ENCODE results near the gene MUC13.

DNA sequence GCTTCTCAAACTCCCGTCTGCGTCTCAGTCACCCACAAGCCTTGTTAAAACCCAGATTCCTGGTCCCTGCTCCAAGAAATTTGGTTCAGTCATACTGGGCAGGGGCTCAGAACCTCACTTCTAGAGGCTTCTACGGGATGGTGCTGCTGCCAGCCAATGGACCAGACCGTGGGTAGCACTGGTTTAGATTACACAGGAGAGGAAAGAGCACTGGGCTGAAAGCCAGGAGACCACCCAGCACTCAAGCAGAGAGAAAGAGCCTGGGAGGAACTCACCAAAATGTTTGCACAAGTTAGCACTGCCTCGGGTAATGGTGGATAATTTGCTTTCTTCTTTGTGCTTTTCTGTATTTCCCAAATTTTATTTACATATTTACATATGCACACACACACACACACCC lies 46.9 kb upstream of the MUC13 start:
- TF ChIP-seq, protein P1, sequence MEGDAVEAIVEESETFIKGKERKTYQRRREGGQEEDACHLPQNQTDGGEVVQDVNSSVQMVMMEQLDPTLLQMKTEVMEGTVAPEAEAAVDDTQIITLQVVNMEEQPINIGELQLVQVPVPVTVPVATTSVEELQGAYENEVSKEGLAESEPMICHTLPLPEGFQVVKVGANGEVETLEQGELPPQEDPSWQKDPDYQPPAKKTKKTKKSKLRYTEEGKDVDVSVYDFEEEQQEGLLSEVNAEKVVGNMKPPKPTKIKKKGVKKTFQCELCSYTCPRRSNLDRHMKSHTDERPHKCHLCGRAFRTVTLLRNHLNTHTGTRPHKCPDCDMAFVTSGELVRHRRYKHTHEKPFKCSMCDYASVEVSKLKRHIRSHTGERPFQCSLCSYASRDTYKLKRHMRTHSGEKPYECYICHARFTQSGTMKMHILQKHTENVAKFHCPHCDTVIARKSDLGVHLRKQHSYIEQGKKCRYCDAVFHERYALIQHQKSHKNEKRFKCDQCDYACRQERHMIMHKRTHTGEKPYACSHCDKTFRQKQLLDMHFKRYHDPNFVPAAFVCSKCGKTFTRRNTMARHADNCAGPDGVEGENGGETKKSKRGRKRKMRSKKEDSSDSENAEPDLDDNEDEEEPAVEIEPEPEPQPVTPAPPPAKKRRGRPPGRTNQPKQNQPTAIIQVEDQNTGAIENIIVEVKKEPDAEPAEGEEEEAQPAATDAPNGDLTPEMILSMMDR (conservative IDR thresholded peaks at IDR 0.05; ENCODE audit: low read depth, low read length): no peak
- TF ChIP-seq EZH2 (IDR thresholded peaks at IDR 0.05; ENCODE audit: borderline replicate concordance, low read depth, low read length, poor library complexity, severe bottlenecking): no peak
